ENCODE results near the gene TLL2. TPM values are rescaled to one million over a fixed set of nuclear protein-coding genes. Genes with fewer than 3 reads are reported as not detected.

TLL2 gene
- polyA plus RNA-seq, 2 donors = 0.08 TPM

GRCh38 chr10:96496281-96496925 is 17.3 kb downstream of the TLL2 start:
- Histone ChIP-seq H3K27me3 (ENCODE audit: control insufficient read depth in 1 of 2, insufficient read depth in 2 of 2, low read length in 2 of 2) (no peaks in the 10 kb centered on the region), H3K4me3 (ENCODE audit: low read depth in 1 of 2, low read length in 2 of 2) (no peak overlapping the region), H3K27ac (ENCODE audit: low read depth in 2 of 2, low read length in 1 of 2) (no peak overlapping the region), H3K4me1 (ENCODE audit: control insufficient read depth in 2 of 2, insufficient read depth in 2 of 2, low read length in 1 of 2) (no peaks in the 10 kb centered on the region), H3K36me3 (ENCODE audit: control insufficient read depth in 2 of 2, insufficient read depth in 2 of 2, low read length in 1 of 2) (no peaks in the 10 kb centered on the region), H3K9me3 (ENCODE audit: control insufficient read depth in 2 of 2, insufficient read depth in 1 of 2, low read depth in 1 of 2, low read length in 1 of 2) (no peaks in the 10 kb centered on the region)
- 63 to 68% methylated on average over 6 of the region's 6 CpGs for WGBS, 2 donors

GRCh38 chr10:96495544-96495943 is 18.2 kb downstream of the TLL2 start:
- Histone ChIP-seq H3K36me3 (ENCODE audit: control insufficient read depth in 2 of 2, insufficient read depth in 2 of 2, low read length in 1 of 2) (no peaks in the 10 kb centered on the region), H3K9me3 (ENCODE audit: control insufficient read depth in 2 of 2, insufficient read depth in 1 of 2, low read depth in 1 of 2, low read length in 1 of 2) (no peaks in the 10 kb centered on the region), H3K27me3 (ENCODE audit: control insufficient read depth in 1 of 2, insufficient read depth in 2 of 2, low read length in 2 of 2) (no peaks in the 10 kb centered on the region), H3K27ac (ENCODE audit: low read depth in 2 of 2, low read length in 1 of 2) (no peak overlapping the region), H3K4me1 (ENCODE audit: control insufficient read depth in 2 of 2, insufficient read depth in 2 of 2, low read length in 1 of 2) (no peaks in the 10 kb centered on the region), H3K4me3 (ENCODE audit: low read depth in 1 of 2, low read length in 2 of 2) (no peak overlapping the region)
- WGBS, 2 donors = 91 to 93% methylated on average over 6 of the region's 6 CpGs

GRCh38 chr10:96494694-96495093 is 19.0 kb downstream of the TLL2 start:
- H3K27me3 ChIP-seq (ENCODE audit: control insufficient read depth in 1 of 2, insufficient read depth in 2 of 2, low read length in 2 of 2) = no peaks in the 10 kb centered on the region
- WGBS, 2 donors = 78 to 79% methylated on average over 4 of the region's 4 CpGs
- no peak overlapping the region for H3K4me3 ChIP-seq (ENCODE audit: low read depth in 1 of 2, low read length in 2 of 2)
- no peaks in the 10 kb centered on the region for H3K36me3 ChIP-seq (ENCODE audit: control insufficient read depth in 2 of 2, insufficient read depth in 2 of 2, low read length in 1 of 2)
- H3K4me1 ChIP-seq (ENCODE audit: control insufficient read depth in 2 of 2, insufficient read depth in 2 of 2, low read length in 1 of 2) = no peaks in the 10 kb centered on the region
- H3K9me3 ChIP-seq (ENCODE audit: control insufficient read depth in 2 of 2, insufficient read depth in 1 of 2, low read depth in 1 of 2, low read length in 1 of 2) = no peaks in the 10 kb centered on the region
- H3K27ac ChIP-seq (ENCODE audit: low read depth in 2 of 2, low read length in 1 of 2) = no peak overlapping the region

- no peaks in the 10 kb centered on the region for H3K9me3 ChIP-seq (ENCODE audit: control insufficient read depth in 2 of 2, insufficient read depth in 1 of 2, low read depth in 1 of 2, low read length in 1 of 2)
- H3K4me1 ChIP-seq (ENCODE audit: control insufficient read depth in 2 of 2, insufficient read depth in 2 of 2, low read length in 1 of 2) = no peaks in the 10 kb centered on the region
- WGBS, 2 donors = 87 to 90% methylated on average over 12 of the region's 12 CpGs
- no peak overlapping the region for H3K4me3 ChIP-seq (ENCODE audit: low read depth in 1 of 2, low read length in 2 of 2)
- no peaks in the 10 kb centered on the region for H3K36me3 ChIP-seq (ENCODE audit: control insufficient read depth in 2 of 2, insufficient read depth in 2 of 2, low read length in 1 of 2)
- H3K27me3 ChIP-seq (ENCODE audit: control insufficient read depth in 1 of 2, insufficient read depth in 2 of 2, low read length in 2 of 2) = no peaks in the 10 kb centered on the region
- no peak overlapping the region for H3K27ac ChIP-seq (ENCODE audit: low read depth in 2 of 2, low read length in 1 of 2)
Observed at GRCh38 chr10:96493871-96494525, 19.7 kb downstream of the TLL2 start.

GRCh38 chr10:96493254-96493653 is 20.5 kb downstream of the TLL2 start:
- no peaks in the 10 kb centered on the region for H3K9me3 ChIP-seq (ENCODE audit: control insufficient read depth in 2 of 2, insufficient read depth in 1 of 2, low read depth in 1 of 2, low read length in 1 of 2)
- H3K4me1 ChIP-seq (ENCODE audit: control insufficient read depth in 2 of 2, insufficient read depth in 2 of 2, low read length in 1 of 2) = no peaks in the 10 kb centered on the region
- H3K4me3 ChIP-seq (ENCODE audit: low read depth in 1 of 2, low read length in 2 of 2) = no peak overlapping the region
- no peaks in the 10 kb centered on the region for H3K36me3 ChIP-seq (ENCODE audit: control insufficient read depth in 2 of 2, insufficient read depth in 2 of 2, low read length in 1 of 2)
- H3K27ac ChIP-seq (ENCODE audit: low read depth in 2 of 2, low read length in 1 of 2) = no peak overlapping the region
- H3K27me3 ChIP-seq (ENCODE audit: control insufficient read depth in 1 of 2, insufficient read depth in 2 of 2, low read length in 2 of 2) = no peaks in the 10 kb centered on the region
- 79 to 85% methylated on average over 2 of the region's 2 CpGs for WGBS, 2 donors

GRCh38 chr10:96491303-96491702 is 22.4 kb downstream of the TLL2 start:
- WGBS, 2 donors = 64 to 75% methylated on average over 3 of the region's 3 CpGs
- no peaks in the 10 kb centered on the region for H3K4me1 ChIP-seq (ENCODE audit: control insufficient read depth in 2 of 2, insufficient read depth in 2 of 2, low read length in 1 of 2)
- no peaks in the 10 kb centered on the region for H3K27me3 ChIP-seq (ENCODE audit: control insufficient read depth in 1 of 2, insufficient read depth in 2 of 2, low read length in 2 of 2)
- H3K9me3 ChIP-seq (ENCODE audit: control insufficient read depth in 2 of 2, insufficient read depth in 1 of 2, low read depth in 1 of 2, low read length in 1 of 2) = no peaks in the 10 kb centered on the region
- no peak overlapping the region for H3K27ac ChIP-seq (ENCODE audit: low read depth in 2 of 2, low read length in 1 of 2)
- H3K4me3 ChIP-seq (ENCODE audit: low read depth in 1 of 2, low read length in 2 of 2) = no peak overlapping the region
- no peaks in the 10 kb centered on the region for H3K36me3 ChIP-seq (ENCODE audit: control insufficient read depth in 2 of 2, insufficient read depth in 2 of 2, low read length in 1 of 2)

- Histone ChIP-seq H3K4me1 (ENCODE audit: control insufficient read depth in 2 of 2, insufficient read depth in 2 of 2, low read length in 1 of 2) (no peaks in the 10 kb centered on the region), H3K36me3 (ENCODE audit: control insufficient read depth in 2 of 2, insufficient read depth in 2 of 2, low read length in 1 of 2) (no peaks in the 10 kb centered on the region), H3K27me3 (ENCODE audit: control insufficient read depth in 1 of 2, insufficient read depth in 2 of 2, low read length in 2 of 2) (no peaks in the 10 kb centered on the region), H3K4me3 (ENCODE audit: low read depth in 1 of 2, low read length in 2 of 2) (no peak overlapping the region), H3K9me3 (ENCODE audit: control insufficient read depth in 2 of 2, insufficient read depth in 1 of 2, low read depth in 1 of 2, low read length in 1 of 2) (no peaks in the 10 kb centered on the region), H3K27ac (ENCODE audit: low read depth in 2 of 2, low read length in 1 of 2) (no peak overlapping the region)
- 86 to 89% methylated on average over 14 of the region's 14 CpGs for WGBS, 2 donors
Observed at GRCh38 chr10:96488161-96488935, 25.4 kb downstream of the TLL2 start.

- Histone ChIP-seq H3K4me1 (ENCODE audit: control insufficient read depth in 2 of 2, insufficient read depth in 2 of 2, low read length in 1 of 2) (no peaks in the 10 kb centered on the region), H3K4me3 (ENCODE audit: low read depth in 1 of 2, low read length in 2 of 2) (no peak overlapping the region), H3K9me3 (ENCODE audit: control insufficient read depth in 2 of 2, insufficient read depth in 1 of 2, low read depth in 1 of 2, low read length in 1 of 2) (no peaks in the 10 kb centered on the region), H3K27ac (ENCODE audit: low read depth in 2 of 2, low read length in 1 of 2) (no peak overlapping the region), H3K36me3 (ENCODE audit: control insufficient read depth in 2 of 2, insufficient read depth in 2 of 2, low read length in 1 of 2) (no peaks in the 10 kb centered on the region), H3K27me3 (ENCODE audit: control insufficient read depth in 1 of 2, insufficient read depth in 2 of 2, low read length in 2 of 2) (no peaks in the 10 kb centered on the region)
- WGBS, 2 donors = 67 to 68% methylated on average over 4 of the region's 4 CpGs
Observed at GRCh38 chr10:96482815-96483588, 30.7 kb downstream of the TLL2 start.

- Histone ChIP-seq H3K4me1 (ENCODE audit: control insufficient read depth in 2 of 2, insufficient read depth in 2 of 2, low read length in 1 of 2) (peaks cover 0 to 2% of the 10 kb centered on the region in 2 donors), H3K36me3 (ENCODE audit: control insufficient read depth in 2 of 2, insufficient read depth in 2 of 2, low read length in 1 of 2) (no peaks in the 10 kb centered on the region), H3K9me3 (ENCODE audit: control insufficient read depth in 2 of 2, insufficient read depth in 1 of 2, low read depth in 1 of 2, low read length in 1 of 2) (peaks cover 0 to 4% of the 10 kb centered on the region in 2 donors), H3K27ac (ENCODE audit: low read depth in 2 of 2, low read length in 1 of 2) (no peak overlapping the region), H3K27me3 (ENCODE audit: control insufficient read depth in 1 of 2, insufficient read depth in 2 of 2, low read length in 2 of 2) (no peaks in the 10 kb centered on the region), H3K4me3 (ENCODE audit: low read depth in 1 of 2, low read length in 2 of 2) (no peak overlapping the region)
- 74 to 80% methylated on average over 9 of the region's 9 CpGs for WGBS, 2 donors
Observed at GRCh38 chr10:96478355-96478754, 35.4 kb downstream of the TLL2 start.
